ENCODE measurements around the gene GREM1. TPM values are rescaled to one million over a fixed set of nuclear protein-coding genes. Genes with fewer than 3 reads are reported as not detected.

Gene GREM1
- total and polyA plus RNA-seq, 2 experiments from 2014 or later: 0.27 to 1.0 TPM

GRCh38 chr15:32778391-32779176, 60.8 kb downstream of the GREM1 start:
- no peaks in the 10 kb centered on the region for H3K36me3 ChIP-seq (ENCODE audit: insufficient read depth)
- no peaks in the 10 kb centered on the region for H3F3A ChIP-seq (replicated peaks; ENCODE audit: low read depth)
- Mint-ChIP-seq H3K27me3 (ENCODE audit: insufficient read depth, low read depth, poor library complexity) (peaks cover 2% of the 10 kb centered on the region), H3K9me3 (peaks cover 8% of the 10 kb centered on the region; the same call in 2 of the 3 replicates), H3K27ac (no peak overlapping the region), H3K4me3 (no peak overlapping the region), H3K36me3 (ENCODE audit: low read depth) (peaks cover 3% of the 10 kb centered on the region; the same call in 1 of the 3 replicates), H3K4me1 (peaks cover 3% of the 10 kb centered on the region; the same call in 2 of the 3 replicates)
- H4K20me1 ChIP-seq (replicated peaks; ENCODE audit: insufficient read depth): no peaks in the 10 kb centered on the region
- DNase-seq (ENCODE audit: low spot score): no peak
- no peak overlapping the region for H2AFZ ChIP-seq
- H3K27me3 ChIP-seq (ENCODE audit: insufficient read depth): no peaks in the 10 kb centered on the region
- no peak overlapping the region for H3K4me2 ChIP-seq
- H3K9me2 ChIP-seq (ENCODE audit: insufficient read depth): peaks cover 12% of the 10 kb centered on the region
- H3K4me3 ChIP-seq: no peak overlapping the region
- no peak for TF ChIP-seq CREB1 (CRISPR knock-in tag; IDR thresholded peaks at IDR 0.05; ENCODE audit: low read depth)
- no peak for TF ChIP-seq NANOG (IDR thresholded peaks at IDR 0.05; ENCODE audit: borderline replicate concordance)
- TF ChIP-seq, protein P1, sequence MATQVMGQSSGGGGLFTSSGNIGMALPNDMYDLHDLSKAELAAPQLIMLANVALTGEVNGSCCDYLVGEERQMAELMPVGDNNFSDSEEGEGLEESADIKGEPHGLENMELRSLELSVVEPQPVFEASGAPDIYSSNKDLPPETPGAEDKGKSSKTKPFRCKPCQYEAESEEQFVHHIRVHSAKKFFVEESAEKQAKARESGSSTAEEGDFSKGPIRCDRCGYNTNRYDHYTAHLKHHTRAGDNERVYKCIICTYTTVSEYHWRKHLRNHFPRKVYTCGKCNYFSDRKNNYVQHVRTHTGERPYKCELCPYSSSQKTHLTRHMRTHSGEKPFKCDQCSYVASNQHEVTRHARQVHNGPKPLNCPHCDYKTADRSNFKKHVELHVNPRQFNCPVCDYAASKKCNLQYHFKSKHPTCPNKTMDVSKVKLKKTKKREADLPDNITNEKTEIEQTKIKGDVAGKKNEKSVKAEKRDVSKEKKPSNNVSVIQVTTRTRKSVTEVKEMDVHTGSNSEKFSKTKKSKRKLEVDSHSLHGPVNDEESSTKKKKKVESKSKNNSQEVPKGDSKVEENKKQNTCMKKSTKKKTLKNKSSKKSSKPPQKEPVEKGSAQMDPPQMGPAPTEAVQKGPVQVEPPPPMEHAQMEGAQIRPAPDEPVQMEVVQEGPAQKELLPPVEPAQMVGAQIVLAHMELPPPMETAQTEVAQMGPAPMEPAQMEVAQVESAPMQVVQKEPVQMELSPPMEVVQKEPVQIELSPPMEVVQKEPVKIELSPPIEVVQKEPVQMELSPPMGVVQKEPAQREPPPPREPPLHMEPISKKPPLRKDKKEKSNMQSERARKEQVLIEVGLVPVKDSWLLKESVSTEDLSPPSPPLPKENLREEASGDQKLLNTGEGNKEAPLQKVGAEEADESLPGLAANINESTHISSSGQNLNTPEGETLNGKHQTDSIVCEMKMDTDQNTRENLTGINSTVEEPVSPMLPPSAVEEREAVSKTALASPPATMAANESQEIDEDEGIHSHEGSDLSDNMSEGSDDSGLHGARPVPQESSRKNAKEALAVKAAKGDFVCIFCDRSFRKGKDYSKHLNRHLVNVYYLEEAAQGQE (IDR thresholded peaks at IDR 0.05; ENCODE audit: unreplicated experiment): no peak
- TF ChIP-seq ZNF114 (CRISPR knock-in tag; IDR thresholded peaks at IDR 0.05): no peak
- TF ChIP-seq, protein P2, sequence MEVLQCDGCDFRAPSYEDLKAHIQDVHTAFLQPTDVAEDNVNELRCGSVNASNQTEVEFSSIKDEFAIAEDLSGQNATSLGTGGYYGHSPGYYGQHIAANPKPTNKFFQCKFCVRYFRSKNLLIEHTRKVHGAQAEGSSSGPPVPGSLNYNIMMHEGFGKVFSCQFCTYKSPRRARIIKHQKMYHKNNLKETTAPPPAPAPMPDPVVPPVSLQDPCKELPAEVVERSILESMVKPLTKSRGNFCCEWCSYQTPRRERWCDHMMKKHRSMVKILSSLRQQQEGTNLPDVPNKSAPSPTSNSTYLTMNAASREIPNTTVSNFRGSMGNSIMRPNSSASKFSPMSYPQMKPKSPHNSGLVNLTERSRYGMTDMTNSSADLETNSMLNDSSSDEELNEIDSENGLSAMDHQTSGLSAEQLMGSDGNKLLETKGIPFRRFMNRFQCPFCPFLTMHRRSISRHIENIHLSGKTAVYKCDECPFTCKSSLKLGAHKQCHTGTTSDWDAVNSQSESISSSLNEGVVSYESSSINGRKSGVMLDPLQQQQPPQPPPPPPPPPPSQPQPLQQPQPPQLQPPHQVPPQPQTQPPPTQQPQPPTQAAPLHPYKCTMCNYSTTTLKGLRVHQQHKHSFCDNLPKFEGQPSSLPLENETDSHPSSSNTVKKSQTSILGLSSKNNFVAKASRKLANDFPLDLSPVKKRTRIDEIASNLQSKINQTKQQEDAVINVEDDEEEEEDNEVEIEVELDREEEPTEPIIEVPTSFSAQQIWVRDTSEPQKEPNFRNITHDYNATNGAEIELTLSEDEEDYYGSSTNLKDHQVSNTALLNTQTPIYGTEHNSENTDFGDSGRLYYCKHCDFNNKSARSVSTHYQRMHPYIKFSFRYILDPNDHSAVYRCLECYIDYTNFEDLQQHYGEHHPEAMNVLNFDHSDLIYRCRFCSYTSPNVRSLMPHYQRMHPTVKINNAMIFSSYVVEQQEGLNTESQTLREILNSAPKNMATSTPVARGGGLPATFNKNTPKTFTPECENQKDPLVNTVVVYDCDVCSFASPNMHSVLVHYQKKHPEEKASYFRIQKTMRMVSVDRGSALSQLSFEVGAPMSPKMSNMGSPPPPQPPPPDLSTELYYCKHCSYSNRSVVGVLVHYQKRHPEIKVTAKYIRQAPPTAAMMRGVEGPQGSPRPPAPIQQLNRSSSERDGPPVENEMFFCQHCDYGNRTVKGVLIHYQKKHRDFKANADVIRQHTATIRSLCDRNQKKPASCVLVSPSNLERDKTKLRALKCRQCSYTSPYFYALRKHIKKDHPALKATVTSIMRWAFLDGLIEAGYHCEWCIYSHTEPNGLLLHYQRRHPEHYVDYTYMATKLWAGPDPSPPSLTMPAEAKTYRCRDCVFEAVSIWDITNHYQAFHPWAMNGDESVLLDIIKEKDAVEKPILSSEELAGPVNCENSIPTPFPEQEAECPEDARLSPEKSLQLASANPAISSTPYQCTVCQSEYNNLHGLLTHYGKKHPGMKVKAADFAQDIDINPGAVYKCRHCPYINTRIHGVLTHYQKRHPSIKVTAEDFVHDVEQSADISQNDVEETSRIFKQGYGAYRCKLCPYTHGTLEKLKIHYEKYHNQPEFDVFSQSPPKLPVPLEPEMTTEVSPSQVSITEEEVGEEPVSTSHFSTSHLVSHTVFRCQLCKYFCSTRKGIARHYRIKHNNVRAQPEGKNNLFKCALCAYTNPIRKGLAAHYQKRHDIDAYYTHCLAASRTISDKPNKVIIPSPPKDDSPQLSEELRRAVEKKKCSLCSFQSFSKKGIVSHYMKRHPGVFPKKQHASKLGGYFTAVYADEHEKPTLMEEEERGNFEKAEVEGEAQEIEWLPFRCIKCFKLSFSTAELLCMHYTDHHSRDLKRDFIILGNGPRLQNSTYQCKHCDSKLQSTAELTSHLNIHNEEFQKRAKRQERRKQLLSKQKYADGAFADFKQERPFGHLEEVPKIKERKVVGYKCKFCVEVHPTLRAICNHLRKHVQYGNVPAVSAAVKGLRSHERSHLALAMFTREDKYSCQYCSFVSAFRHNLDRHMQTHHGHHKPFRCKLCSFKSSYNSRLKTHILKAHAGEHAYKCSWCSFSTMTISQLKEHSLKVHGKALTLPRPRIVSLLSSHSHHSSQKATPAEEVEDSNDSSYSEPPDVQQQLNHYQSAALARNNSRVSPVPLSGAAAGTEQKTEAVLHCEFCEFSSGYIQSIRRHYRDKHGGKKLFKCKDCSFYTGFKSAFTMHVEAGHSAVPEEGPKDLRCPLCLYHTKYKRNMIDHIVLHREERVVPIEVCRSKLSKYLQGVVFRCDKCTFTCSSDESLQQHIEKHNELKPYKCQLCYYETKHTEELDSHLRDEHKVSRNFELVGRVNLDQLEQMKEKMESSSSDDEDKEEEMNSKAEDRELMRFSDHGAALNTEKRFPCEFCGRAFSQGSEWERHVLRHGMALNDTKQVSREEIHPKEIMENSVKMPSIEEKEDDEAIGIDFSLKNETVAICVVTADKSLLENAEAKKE (CRISPR knock-in tag; IDR thresholded peaks at IDR 0.05): no peak
- no peak for TF ChIP-seq EZH2 (IDR thresholded peaks at IDR 0.05; ENCODE audit: low read depth, unreplicated experiment)
- TF ChIP-seq JUNB (IDR thresholded peaks at IDR 0.05; ENCODE audit: unreplicated experiment): no peak
- ATAC-seq: no peak
- H3K4me1 ChIP-seq (ENCODE audit: insufficient read depth): no peaks in the 10 kb centered on the region
- no peak overlapping the region for H3K27ac ChIP-seq (ENCODE audit: low read depth)
- H3K79me2 ChIP-seq (replicated peaks; ENCODE audit: insufficient read depth): no peaks in the 10 kb centered on the region

All from GM23338 (cell line).